GM23338 (cell line): Measurements from ENCODE around the gene HCRTR1. TPM values are rescaled to one million over a fixed set of nuclear protein-coding genes. Genes with fewer than 3 reads are reported as not detected.

Source experiments
- ATAC-seq: fragments of 200-7000 bp; cut with Tn5 transposase; 3 replicates; pipeline ENCODE4 v1.9.1; 2020
- DNase-seq: peaks from one replicate; pipeline ENCODE4 v3.0.0-alpha.2; 2015; ENCODE audit warnings: low spot score
- H2AFZ ChIP-seq: fragments of 200-600 bp; sonication (generic); 2 replicates; pipeline ENCODE4 v1.8.0; 2016; ENCODE audit warnings: antibody characterized with exemption, mild to moderate bottlenecking, moderate library complexity
- H3F3A ChIP-seq: fragments of 200-600 bp; sonication (generic); replicated peaks from 2 replicates; pipeline ENCODE4 v1.8.0; 2017; ENCODE audit warnings: antibody characterized with exemption, mixed run types, low read depth
- H3K27ac ChIP-seq: fragments of 200-600 bp; sonication (generic); 2 replicates; pipeline ENCODE4 v1.6.1; 2016; ENCODE audit warnings: low read depth
- H3K27me3 ChIP-seq: fragments of 200-600 bp; sonication (generic); 2 replicates; pipeline ENCODE4 v1.8.0; 2016; ENCODE audit warnings: mild to moderate bottlenecking, mixed run types, moderate library complexity; ENCODE audit not compliant: insufficient read depth
- H3K36me3 ChIP-seq: fragments of 200-600 bp; sonication (generic); 2 replicates; pipeline ENCODE4 v1.8.0; 2016; ENCODE audit warnings: mild to moderate bottlenecking; ENCODE audit not compliant: insufficient read depth
- H3K4me1 ChIP-seq: fragments of 200-600 bp; sonication (generic); 2 replicates; pipeline ENCODE4 v1.8.0; 2016; ENCODE audit warnings: mild to moderate bottlenecking, moderate library complexity; ENCODE audit not compliant: insufficient read depth
- H3K4me2 ChIP-seq: fragments of 200-600 bp; sonication (generic); 2 replicates; pipeline ENCODE4 v1.7.1; 2017; ENCODE audit warnings: mixed run types
- H3K4me3 ChIP-seq: fragments of 200-600 bp; sonication (generic); 2 replicates; pipeline ENCODE4 v1.6.1; 2016; ENCODE audit warnings: mixed run types
- H3K79me2 ChIP-seq: fragments of 200-600 bp; sonication (generic); replicated peaks from 2 replicates; pipeline ENCODE4 v1.8.0; 2017; ENCODE audit warnings: mild to moderate bottlenecking; ENCODE audit not compliant: insufficient read depth
- H3K9me2 ChIP-seq: fragments of 200-600 bp; sonication (generic); 2 replicates; pipeline ENCODE4 v1.8.0; 2017; ENCODE audit not compliant: insufficient read depth
- H4K20me1 ChIP-seq: fragments of 200-600 bp; sonication (generic); replicated peaks from 2 replicates; pipeline ENCODE4 v1.8.0; 2017; ENCODE audit warnings: mild to moderate bottlenecking; ENCODE audit not compliant: insufficient read depth
- H3K27ac Mint-ChIP-seq: 2 replicates; pipeline ENCODE4 v1.8.0; 2020; ENCODE audit warnings: inconsistent platforms, mild to moderate bottlenecking, moderate library complexity, mixed read lengths
- H3K27me3 Mint-ChIP-seq: 3 replicates; pipeline ENCODE4 v1.8.0; 2022; ENCODE audit warnings: low read depth, mild to moderate bottlenecking, moderate library complexity, mixed read lengths, inconsistent platforms; ENCODE audit not compliant: insufficient read depth, poor library complexity
- H3K36me3 Mint-ChIP-seq: 3 replicates; pipeline ENCODE4 v1.8.0; 2021; ENCODE audit warnings: low read depth, mild to moderate bottlenecking, inconsistent platforms, moderate library complexity, mixed read lengths
- H3K4me1 Mint-ChIP-seq: 3 replicates; pipeline ENCODE4 v1.8.0; 2020; ENCODE audit warnings: mild to moderate bottlenecking, inconsistent platforms, mixed read lengths
- H3K4me3 Mint-ChIP-seq: 3 replicates; pipeline ENCODE4 v1.8.0; 2021; ENCODE audit warnings: moderate library complexity, mild to moderate bottlenecking, inconsistent platforms, mixed read lengths
- H3K9me3 Mint-ChIP-seq: 3 replicates; pipeline ENCODE4 v1.8.0; 2020; ENCODE audit warnings: moderate library complexity, mild to moderate bottlenecking, inconsistent platforms, mixed read lengths
- EZH2 ChIP-seq: fragments of 200-600 bp; sonication (generic); IDR thresholded peaks from one replicate; pipeline ENCODE4 v1.8.0; 2017; ENCODE audit warnings: antibody characterized with exemption, mild to moderate bottlenecking, low read depth; ENCODE audit not compliant: unreplicated experiment
- EZH2phosphoT487 ChIP-seq: fragments of 200-600 bp; sonication (generic); IDR thresholded peaks from one replicate; pipeline ENCODE4 v1.8.1; 2018; ENCODE audit warnings: antibody characterized with exemption; ENCODE audit not compliant: unreplicated experiment
- JUNB ChIP-seq: IDR thresholded peaks from one replicate; pipeline ENCODE4 v1.6.1; 2016; ENCODE audit warnings: antibody characterized with exemption; ENCODE audit not compliant: unreplicated experiment
- NANOG ChIP-seq: IDR thresholded peaks from 2 replicates; pipeline ENCODE4 v1.6.1; 2016; ENCODE audit warnings: antibody characterized with exemption, borderline replicate concordance
- STAT1 ChIP-seq: IDR thresholded peaks from one replicate; pipeline ENCODE4 v1.6.1; 2016; ENCODE audit warnings: antibody characterized with exemption; ENCODE audit not compliant: unreplicated experiment
- polyA plus RNA-seq: library from polyadenylated mRNA; unstranded; fragments of >200 nt; fragmentation: Nextera tagmentation; extraction: Ambion mirVana; gene quantifications from 2 replicates; pipeline ENCODE4 v1.2.1, GENCODE V29; 2016
- total RNA-seq: library from RNA; depleted of rRNA; stranded (reverse); fragments of >200 nt; shearing (Covaris generic); gene quantifications from 2 replicates; pipeline ENCODE4 v1.2.3, GENCODE V29; 2014
- TF ChIP-seq, protein P1 (sequence below): IDR thresholded peaks from one replicate; pipeline ENCODE4 v1.6.1; 2018; ENCODE audit warnings: antibody characterized with exemption; ENCODE audit not compliant: unreplicated experiment
- TF ChIP-seq, protein P2 (sequence below): fragments of 250-450 bp; sonication (Bioruptor Pico); IDR thresholded peaks from 2 replicates; pipeline ENCODE4 v1.5.0; 2020; ENCODE audit warnings: mild to moderate bottlenecking, moderate library complexity
- TF ChIP-seq, protein P3 (sequence below), 2 experiments: fragments of 200-600 bp in 1 of 2; sonication (generic) in 1 of 2; conservative IDR thresholded peaks; 2 replicates each; pipeline versions ENCODE4 v1.5.1 to v1.6.1; 2016 to 2017; ENCODE audit warnings: antibody characterized with exemption in 2 of 2, low read depth in 2 of 2, mild to moderate bottlenecking in 2 of 2, moderate library complexity in 1 of 2

HCRTR1 gene
- total and polyA plus RNA-seq, 2 experiments from 2014 or later = 0.15 to 1.0 TPM

DNA sequence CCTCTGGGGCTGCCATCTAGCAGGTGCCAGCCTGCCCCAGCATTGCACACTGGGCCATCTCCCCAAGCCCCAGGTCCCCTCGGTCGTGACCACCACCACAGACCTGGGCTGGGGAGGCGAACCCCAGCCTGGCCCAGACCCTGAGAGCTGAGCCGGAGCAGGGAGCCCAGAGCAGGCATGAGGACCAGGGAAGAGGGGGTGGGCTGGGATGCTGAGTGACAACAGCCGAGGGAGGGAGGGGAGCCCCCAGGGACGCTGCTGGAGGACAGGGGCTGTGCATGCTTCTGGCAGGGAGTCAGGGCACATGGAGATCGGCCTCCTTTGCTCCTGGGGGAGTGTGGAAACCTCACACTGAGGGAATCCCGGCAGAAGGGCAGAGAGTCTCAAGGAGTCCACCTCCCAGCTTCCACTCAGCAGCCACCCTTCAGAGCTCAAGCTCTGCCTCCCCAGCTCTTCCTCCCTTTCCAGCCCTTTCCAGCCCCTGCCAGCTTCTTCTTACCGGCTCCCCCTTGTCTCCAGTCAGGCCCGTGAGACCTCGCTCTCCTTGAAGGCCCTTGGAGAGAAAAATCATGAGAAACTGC, 50.9 kb downstream of the HCRTR1 start (continued):
- TF ChIP-seq, protein P1, sequence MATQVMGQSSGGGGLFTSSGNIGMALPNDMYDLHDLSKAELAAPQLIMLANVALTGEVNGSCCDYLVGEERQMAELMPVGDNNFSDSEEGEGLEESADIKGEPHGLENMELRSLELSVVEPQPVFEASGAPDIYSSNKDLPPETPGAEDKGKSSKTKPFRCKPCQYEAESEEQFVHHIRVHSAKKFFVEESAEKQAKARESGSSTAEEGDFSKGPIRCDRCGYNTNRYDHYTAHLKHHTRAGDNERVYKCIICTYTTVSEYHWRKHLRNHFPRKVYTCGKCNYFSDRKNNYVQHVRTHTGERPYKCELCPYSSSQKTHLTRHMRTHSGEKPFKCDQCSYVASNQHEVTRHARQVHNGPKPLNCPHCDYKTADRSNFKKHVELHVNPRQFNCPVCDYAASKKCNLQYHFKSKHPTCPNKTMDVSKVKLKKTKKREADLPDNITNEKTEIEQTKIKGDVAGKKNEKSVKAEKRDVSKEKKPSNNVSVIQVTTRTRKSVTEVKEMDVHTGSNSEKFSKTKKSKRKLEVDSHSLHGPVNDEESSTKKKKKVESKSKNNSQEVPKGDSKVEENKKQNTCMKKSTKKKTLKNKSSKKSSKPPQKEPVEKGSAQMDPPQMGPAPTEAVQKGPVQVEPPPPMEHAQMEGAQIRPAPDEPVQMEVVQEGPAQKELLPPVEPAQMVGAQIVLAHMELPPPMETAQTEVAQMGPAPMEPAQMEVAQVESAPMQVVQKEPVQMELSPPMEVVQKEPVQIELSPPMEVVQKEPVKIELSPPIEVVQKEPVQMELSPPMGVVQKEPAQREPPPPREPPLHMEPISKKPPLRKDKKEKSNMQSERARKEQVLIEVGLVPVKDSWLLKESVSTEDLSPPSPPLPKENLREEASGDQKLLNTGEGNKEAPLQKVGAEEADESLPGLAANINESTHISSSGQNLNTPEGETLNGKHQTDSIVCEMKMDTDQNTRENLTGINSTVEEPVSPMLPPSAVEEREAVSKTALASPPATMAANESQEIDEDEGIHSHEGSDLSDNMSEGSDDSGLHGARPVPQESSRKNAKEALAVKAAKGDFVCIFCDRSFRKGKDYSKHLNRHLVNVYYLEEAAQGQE = no peak
- TF ChIP-seq EZH2 = no peak

DNA sequence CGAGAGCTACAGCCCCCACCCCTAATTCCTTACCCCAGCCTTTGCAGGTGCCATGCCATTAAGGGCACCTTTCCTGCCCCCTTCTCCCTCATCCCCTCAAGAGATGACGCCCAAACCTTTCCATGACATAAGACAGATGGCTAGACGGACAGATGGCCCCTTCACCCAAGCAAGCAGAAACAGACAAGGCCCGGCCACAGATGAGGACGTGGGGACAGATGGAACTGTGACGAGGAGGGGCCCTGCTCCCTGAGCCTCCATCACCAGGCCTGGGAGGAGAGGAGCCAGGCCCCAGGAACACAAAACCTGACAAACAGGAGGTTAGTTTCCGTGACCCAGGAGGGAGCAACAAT, 51.9 kb downstream of the HCRTR1 start:
- ATAC-seq = no peak
- Histone ChIP-seq H3K4me1 (peaks cover 11% of the 10 kb centered on the region), H3K4me2 (no peak overlapping the region; the same call in 1 of the 2 replicates), H3K9me2 (no peaks in the 10 kb centered on the region), H4K20me1 (no peaks in the 10 kb centered on the region), H3K79me2 (no peaks in the 10 kb centered on the region), H3K4me3 (no peak overlapping the region), H3K27ac (no peak overlapping the region), H3K27me3 (no peaks in the 10 kb centered on the region), H2AFZ (peak overlapping the region; percentile 89; the same call in 1 of the 2 replicates), H3F3A (no peaks in the 10 kb centered on the region), H3K36me3 (no peaks in the 10 kb centered on the region)
- TF ChIP-seq JUNB (no peak), NANOG (no peak), EZH2 (no peak), EZH2phosphoT487 (no peak), STAT1 (no peak)
- TF ChIP-seq, protein P2, sequence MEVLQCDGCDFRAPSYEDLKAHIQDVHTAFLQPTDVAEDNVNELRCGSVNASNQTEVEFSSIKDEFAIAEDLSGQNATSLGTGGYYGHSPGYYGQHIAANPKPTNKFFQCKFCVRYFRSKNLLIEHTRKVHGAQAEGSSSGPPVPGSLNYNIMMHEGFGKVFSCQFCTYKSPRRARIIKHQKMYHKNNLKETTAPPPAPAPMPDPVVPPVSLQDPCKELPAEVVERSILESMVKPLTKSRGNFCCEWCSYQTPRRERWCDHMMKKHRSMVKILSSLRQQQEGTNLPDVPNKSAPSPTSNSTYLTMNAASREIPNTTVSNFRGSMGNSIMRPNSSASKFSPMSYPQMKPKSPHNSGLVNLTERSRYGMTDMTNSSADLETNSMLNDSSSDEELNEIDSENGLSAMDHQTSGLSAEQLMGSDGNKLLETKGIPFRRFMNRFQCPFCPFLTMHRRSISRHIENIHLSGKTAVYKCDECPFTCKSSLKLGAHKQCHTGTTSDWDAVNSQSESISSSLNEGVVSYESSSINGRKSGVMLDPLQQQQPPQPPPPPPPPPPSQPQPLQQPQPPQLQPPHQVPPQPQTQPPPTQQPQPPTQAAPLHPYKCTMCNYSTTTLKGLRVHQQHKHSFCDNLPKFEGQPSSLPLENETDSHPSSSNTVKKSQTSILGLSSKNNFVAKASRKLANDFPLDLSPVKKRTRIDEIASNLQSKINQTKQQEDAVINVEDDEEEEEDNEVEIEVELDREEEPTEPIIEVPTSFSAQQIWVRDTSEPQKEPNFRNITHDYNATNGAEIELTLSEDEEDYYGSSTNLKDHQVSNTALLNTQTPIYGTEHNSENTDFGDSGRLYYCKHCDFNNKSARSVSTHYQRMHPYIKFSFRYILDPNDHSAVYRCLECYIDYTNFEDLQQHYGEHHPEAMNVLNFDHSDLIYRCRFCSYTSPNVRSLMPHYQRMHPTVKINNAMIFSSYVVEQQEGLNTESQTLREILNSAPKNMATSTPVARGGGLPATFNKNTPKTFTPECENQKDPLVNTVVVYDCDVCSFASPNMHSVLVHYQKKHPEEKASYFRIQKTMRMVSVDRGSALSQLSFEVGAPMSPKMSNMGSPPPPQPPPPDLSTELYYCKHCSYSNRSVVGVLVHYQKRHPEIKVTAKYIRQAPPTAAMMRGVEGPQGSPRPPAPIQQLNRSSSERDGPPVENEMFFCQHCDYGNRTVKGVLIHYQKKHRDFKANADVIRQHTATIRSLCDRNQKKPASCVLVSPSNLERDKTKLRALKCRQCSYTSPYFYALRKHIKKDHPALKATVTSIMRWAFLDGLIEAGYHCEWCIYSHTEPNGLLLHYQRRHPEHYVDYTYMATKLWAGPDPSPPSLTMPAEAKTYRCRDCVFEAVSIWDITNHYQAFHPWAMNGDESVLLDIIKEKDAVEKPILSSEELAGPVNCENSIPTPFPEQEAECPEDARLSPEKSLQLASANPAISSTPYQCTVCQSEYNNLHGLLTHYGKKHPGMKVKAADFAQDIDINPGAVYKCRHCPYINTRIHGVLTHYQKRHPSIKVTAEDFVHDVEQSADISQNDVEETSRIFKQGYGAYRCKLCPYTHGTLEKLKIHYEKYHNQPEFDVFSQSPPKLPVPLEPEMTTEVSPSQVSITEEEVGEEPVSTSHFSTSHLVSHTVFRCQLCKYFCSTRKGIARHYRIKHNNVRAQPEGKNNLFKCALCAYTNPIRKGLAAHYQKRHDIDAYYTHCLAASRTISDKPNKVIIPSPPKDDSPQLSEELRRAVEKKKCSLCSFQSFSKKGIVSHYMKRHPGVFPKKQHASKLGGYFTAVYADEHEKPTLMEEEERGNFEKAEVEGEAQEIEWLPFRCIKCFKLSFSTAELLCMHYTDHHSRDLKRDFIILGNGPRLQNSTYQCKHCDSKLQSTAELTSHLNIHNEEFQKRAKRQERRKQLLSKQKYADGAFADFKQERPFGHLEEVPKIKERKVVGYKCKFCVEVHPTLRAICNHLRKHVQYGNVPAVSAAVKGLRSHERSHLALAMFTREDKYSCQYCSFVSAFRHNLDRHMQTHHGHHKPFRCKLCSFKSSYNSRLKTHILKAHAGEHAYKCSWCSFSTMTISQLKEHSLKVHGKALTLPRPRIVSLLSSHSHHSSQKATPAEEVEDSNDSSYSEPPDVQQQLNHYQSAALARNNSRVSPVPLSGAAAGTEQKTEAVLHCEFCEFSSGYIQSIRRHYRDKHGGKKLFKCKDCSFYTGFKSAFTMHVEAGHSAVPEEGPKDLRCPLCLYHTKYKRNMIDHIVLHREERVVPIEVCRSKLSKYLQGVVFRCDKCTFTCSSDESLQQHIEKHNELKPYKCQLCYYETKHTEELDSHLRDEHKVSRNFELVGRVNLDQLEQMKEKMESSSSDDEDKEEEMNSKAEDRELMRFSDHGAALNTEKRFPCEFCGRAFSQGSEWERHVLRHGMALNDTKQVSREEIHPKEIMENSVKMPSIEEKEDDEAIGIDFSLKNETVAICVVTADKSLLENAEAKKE (CRISPR knock-in tag) = no peak
- TF ChIP-seq, protein P1 = no peak
- TF ChIP-seq, protein P3, sequence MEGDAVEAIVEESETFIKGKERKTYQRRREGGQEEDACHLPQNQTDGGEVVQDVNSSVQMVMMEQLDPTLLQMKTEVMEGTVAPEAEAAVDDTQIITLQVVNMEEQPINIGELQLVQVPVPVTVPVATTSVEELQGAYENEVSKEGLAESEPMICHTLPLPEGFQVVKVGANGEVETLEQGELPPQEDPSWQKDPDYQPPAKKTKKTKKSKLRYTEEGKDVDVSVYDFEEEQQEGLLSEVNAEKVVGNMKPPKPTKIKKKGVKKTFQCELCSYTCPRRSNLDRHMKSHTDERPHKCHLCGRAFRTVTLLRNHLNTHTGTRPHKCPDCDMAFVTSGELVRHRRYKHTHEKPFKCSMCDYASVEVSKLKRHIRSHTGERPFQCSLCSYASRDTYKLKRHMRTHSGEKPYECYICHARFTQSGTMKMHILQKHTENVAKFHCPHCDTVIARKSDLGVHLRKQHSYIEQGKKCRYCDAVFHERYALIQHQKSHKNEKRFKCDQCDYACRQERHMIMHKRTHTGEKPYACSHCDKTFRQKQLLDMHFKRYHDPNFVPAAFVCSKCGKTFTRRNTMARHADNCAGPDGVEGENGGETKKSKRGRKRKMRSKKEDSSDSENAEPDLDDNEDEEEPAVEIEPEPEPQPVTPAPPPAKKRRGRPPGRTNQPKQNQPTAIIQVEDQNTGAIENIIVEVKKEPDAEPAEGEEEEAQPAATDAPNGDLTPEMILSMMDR (conservative IDR thresholded peaks at IDR 0.05; ENCODE audit: low read depth in 2 of 2) = no peak
- Mint-ChIP-seq H3K9me3 (no peaks in the 10 kb centered on the region), H3K36me3 (no peaks in the 10 kb centered on the region), H3K27ac (no peak overlapping the region; the same call in 1 of the 2 replicates), H3K4me1 (peaks cover 28% of the 10 kb centered on the region), H3K27me3 (peaks cover 12% of the 10 kb centered on the region), H3K4me3 (peak overlapping the region; percentile 2; the same call in 1 of the 3 replicates)
- no peak for DNase-seq
